ENCODE measurements around the gene USP46.

Gene USP46

GRCh38 chr4:52648836-52649235 is 10.3 kb downstream of the USP46 start:
- no peak overlapping the region for H3K4me3 ChIP-seq (ENCODE audit: low read length)
- no peak for DNase-seq (ENCODE audit: low read depth)
- no peak for TF ChIP-seq CTCF (conservative IDR thresholded peaks at IDR 0.05; ENCODE audit: low read depth, low read length)

GRCh38 chr4:52646741-52647140 is 12.4 kb downstream of the USP46 start:
- DNase-seq (ENCODE audit: low read depth): no peak
- no peak overlapping the region for H3K4me3 ChIP-seq (ENCODE audit: low read length)
- no peak for TF ChIP-seq CTCF (conservative IDR thresholded peaks at IDR 0.05; ENCODE audit: low read depth, low read length)

GRCh38 chr4:52646096-52646495 is 13.0 kb downstream of the USP46 start:
- no peak for DNase-seq (ENCODE audit: low read depth)
- TF ChIP-seq CTCF (conservative IDR thresholded peaks at IDR 0.05; ENCODE audit: low read depth, low read length): no peak
- no peak overlapping the region for H3K4me3 ChIP-seq (ENCODE audit: low read length)

GRCh38 chr4:52645300-52645699 is 13.8 kb downstream of the USP46 start:
- DNase-seq (ENCODE audit: low read depth): no peak
- TF ChIP-seq CTCF (conservative IDR thresholded peaks at IDR 0.05; ENCODE audit: low read depth, low read length): no peak

GRCh38 chr4:52643785-52644244 is 15.3 kb downstream of the USP46 start:
- no peak overlapping the region for H3K4me3 ChIP-seq (ENCODE audit: low read length)
- no peak for TF ChIP-seq CTCF (conservative IDR thresholded peaks at IDR 0.05; ENCODE audit: low read depth, low read length)
- DNase-seq (ENCODE audit: low read depth): no peak

More at GRCh38 chr4:52645300-52645699, 13.8 kb downstream of the USP46 start:
- H3K4me3 ChIP-seq (ENCODE audit: low read length): no peak overlapping the region

GRCh38 chr4:52643190-52643589 is 15.9 kb downstream of the USP46 start:
- TF ChIP-seq CTCF (conservative IDR thresholded peaks at IDR 0.05; ENCODE audit: low read depth, low read length): no peak
- H3K4me3 ChIP-seq (ENCODE audit: low read length): no peak overlapping the region
- no peak for DNase-seq (ENCODE audit: low read depth)

GRCh38 chr4:52641854-52642563 is 17.1 kb downstream of the USP46 start:
- no peak for DNase-seq (ENCODE audit: low read depth)
- H3K4me3 ChIP-seq (ENCODE audit: low read length): no peak overlapping the region
- no peak for TF ChIP-seq CTCF (conservative IDR thresholded peaks at IDR 0.05; ENCODE audit: low read depth, low read length)
